GM12864 (cell line): ENCODE results near the gene PLA2G15.

Experiments
- DNase-seq: peaks from one replicate; pipeline ENCODE4 v3.0.0-alpha.2; 2011; ENCODE audit warnings: low read depth
- H3K4me3 ChIP-seq: 2 replicates; pipeline ENCODE4 v1.5.1; 2011; ENCODE audit warnings: mild to moderate bottlenecking, low read depth, low read length, control low read depth
- CTCF ChIP-seq: IDR thresholded peaks from 2 replicates; pipeline ENCODE4 v1.5.1; 2011; ENCODE audit warnings: low read depth, mild to moderate bottlenecking, moderate library complexity, low read length, control low read depth, inconsistent platforms; ENCODE audit errors: missing control alignments

PLA2G15 gene

GRCh38 chr16:68251832-68252231 is 6.7 kb downstream of the PLA2G15 start:
- H3K4me3 ChIP-seq = no peak overlapping the region
- TF ChIP-seq CTCF = no peak
- DNase-seq = no peak

GRCh38 chr16:68252383-68252782 is 7.2 kb downstream of the PLA2G15 start:
- no peak for TF ChIP-seq CTCF

GRCh38 chr16:68253721-68254120 is 8.5 kb downstream of the PLA2G15 start:
- DNase-seq = no peak
- no peak for TF ChIP-seq CTCF
- no peak overlapping the region for H3K4me3 ChIP-seq

More at GRCh38 chr16:68252383-68252782, 7.2 kb downstream of the PLA2G15 start:
- no peak overlapping the region for H3K4me3 ChIP-seq
- no peak for DNase-seq

- no peak for DNase-seq
- no peak overlapping the region for H3K4me3 ChIP-seq
- no peak for TF ChIP-seq CTCF
These were observed 10.5 kb downstream of the PLA2G15 start for GRCh38 chr16:68255712-68256111.

GRCh38 chr16:68257251-68257905 is 12.2 kb downstream of the PLA2G15 start:
- no peak overlapping the region for H3K4me3 ChIP-seq
- TF ChIP-seq CTCF = no peak
- DNase-seq = peak; percentile 52

- no peak for TF ChIP-seq CTCF
- DNase-seq = no peak
- H3K4me3 ChIP-seq = no peak overlapping the region
These were observed 13.0 kb downstream of the PLA2G15 start for GRCh38 chr16:68257906-68258800.
